OCI-LY1 (cell line): ENCODE results near the gene PDE6B.

Source experiments
- EZH2 ChIP-seq: fragments of 200-600 bp; sonication (generic), shearing (Covaris generic); IDR thresholded peaks from 2 replicates; pipeline ENCODE4 v1.8.0; 2017; ENCODE audit warnings: borderline replicate concordance, mixed run types, mild to moderate bottlenecking, antibody characterized with exemption, low read length, moderate library complexity, mixed read lengths
- TF ChIP-seq, protein P1 (sequence below): fragments of 200-600 bp; sonication (generic), shearing (Covaris generic); IDR thresholded peaks from 2 replicates; pipeline ENCODE4 v1.5.1; 2017; ENCODE audit warnings: mild to moderate bottlenecking, antibody characterized with exemption, low read length, moderate library complexity, mixed read lengths

GRCh38 chr4:589219-589963 lies 36.0 kb upstream of the PDE6B start:
- TF ChIP-seq, protein P1, sequence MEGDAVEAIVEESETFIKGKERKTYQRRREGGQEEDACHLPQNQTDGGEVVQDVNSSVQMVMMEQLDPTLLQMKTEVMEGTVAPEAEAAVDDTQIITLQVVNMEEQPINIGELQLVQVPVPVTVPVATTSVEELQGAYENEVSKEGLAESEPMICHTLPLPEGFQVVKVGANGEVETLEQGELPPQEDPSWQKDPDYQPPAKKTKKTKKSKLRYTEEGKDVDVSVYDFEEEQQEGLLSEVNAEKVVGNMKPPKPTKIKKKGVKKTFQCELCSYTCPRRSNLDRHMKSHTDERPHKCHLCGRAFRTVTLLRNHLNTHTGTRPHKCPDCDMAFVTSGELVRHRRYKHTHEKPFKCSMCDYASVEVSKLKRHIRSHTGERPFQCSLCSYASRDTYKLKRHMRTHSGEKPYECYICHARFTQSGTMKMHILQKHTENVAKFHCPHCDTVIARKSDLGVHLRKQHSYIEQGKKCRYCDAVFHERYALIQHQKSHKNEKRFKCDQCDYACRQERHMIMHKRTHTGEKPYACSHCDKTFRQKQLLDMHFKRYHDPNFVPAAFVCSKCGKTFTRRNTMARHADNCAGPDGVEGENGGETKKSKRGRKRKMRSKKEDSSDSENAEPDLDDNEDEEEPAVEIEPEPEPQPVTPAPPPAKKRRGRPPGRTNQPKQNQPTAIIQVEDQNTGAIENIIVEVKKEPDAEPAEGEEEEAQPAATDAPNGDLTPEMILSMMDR, result no peak
- no peak for TF ChIP-seq EZH2
